Measurements from ENCODE around the gene AADACL4. TPM values are rescaled to one million over a fixed set of nuclear protein-coding genes. Genes with fewer than 3 reads are reported as not detected.

AADACL4 gene
- total and polyA plus RNA-seq, 10 of the 15 experiments (the other 5 are each of a cell fraction or from before 2014, with no cell fraction given): not detected

DNA sequence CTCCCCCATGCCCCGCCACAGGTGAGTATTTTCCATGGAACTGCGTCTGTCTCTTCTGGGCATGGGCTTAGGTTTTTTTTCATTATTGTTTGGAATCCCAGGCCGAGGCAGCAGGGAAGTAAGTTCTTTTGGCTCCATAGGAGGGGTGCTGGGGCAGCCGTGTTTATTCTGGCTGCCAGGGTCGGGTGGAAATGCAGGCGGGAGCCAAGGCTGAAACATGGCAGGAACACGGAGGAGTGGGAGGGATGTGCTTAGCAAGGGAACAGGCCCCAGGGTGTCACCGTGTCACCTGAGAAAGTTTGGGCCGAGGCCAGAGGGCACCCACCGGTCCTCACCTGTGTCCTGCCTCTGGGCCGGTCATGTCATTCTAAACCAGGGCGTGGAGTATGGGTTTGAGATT, 21.4 kb upstream of the AADACL4 start:
- intact Hi-C loops (cut with micrococcal nuclease; ENCODE audit: unreplicated experiment) (loop anchor here (10.0 kb wide), 1 partner anchor 498 kb away; no protein-coding TSS in a partner anchor), in situ Hi-C loops (cut with MboI) (loop anchor here (5.0 kb wide), 1 partner anchor 495 kb away; no protein-coding TSS in a partner anchor)
- POLR2A ChIA-PET: no interaction called here
- FAIRE-seq: no peak
- no peaks in the 10 kb centered on the region for H3K79me2 ChIP-seq (ENCODE audit: control insufficient read depth, insufficient read depth, low read length)
- no peaks in the 10 kb centered on the region; the same call in 1 of the 2 replicates for H4K20me1 ChIP-seq (ENCODE audit: control insufficient read depth, insufficient read depth)
- peaks cover 1 to 8% of the 10 kb centered on the region in 2 experiments; a peak in 3 of 4 replicates for H3K27me3 ChIP-seq (replicated peaks in 1 of 2; ENCODE audit: control insufficient read depth in 2 of 2, insufficient read depth in 2 of 2, low read length in 1 of 2)
- H2AFZ ChIP-seq (ENCODE audit: control insufficient read depth, low read depth, low read length): no peak overlapping the region
- no peaks in the 10 kb centered on the region for H3K36me3 ChIP-seq (ENCODE audit: control insufficient read depth in 2 of 2, insufficient read depth in 2 of 2, low read length in 1 of 2)
- WGBS (ENCODE audit: insufficient coverage, insufficient replicate concordance, low lambda C conversion rate, missing lambda C conversion rate): 67% methylated on average over 12 of the region's 12 CpGs
- RAD21 ChIA-PET (ENCODE audit: unreplicated experiment): no interaction called here
- SMC1A ChIA-PET (ENCODE audit: uncharacterized antibody, unreplicated experiment): interaction anchor here (1.4 kb wide), 1 partner anchor 308 kb away, joined by 5 read pairs; no protein-coding TSS in a partner anchor
- no peak overlapping the region for H3K27ac ChIP-seq (ENCODE audit: control insufficient read depth, insufficient read depth)
- H3K4me2 ChIP-seq (ENCODE audit: control insufficient read depth, insufficient read depth): no peak overlapping the region
- ATAC-seq: no peak
- no peaks in the 10 kb centered on the region for H3K9me3 ChIP-seq (replicated peaks; ENCODE audit: control insufficient read depth, insufficient read depth, low read length)
- H3K9ac ChIP-seq (ENCODE audit: control insufficient read depth, insufficient read depth, low read length): no peak overlapping the region
- no peak for DNase-seq (ENCODE audit: low read depth, low spot score)
- peaks cover 19% of the 10 kb centered on the region for H3K4me1 ChIP-seq (ENCODE audit: control insufficient read depth, insufficient read depth, low read length)
- TF ChIP-seq FOXM1 (IDR thresholded peaks at IDR 0.05; ENCODE audit: low read depth, low read length) (no peak), POLR2AphosphoS5 (IDR thresholded peaks at IDR 0.05; ENCODE audit: low read length) (no peak), NFYB (IDR thresholded peaks at IDR 0.05; ENCODE audit: insufficient read depth, low read depth, low read length) (no peak), ZNF622 (IDR thresholded peaks at IDR 0.05) (no peak), SIN3A (IDR thresholded peaks at IDR 0.05; ENCODE audit: low read depth, low read length) (no peak)
- no TSS peak for BruUV-seq (replicated peaks)
- H3K4me3 ChIP-seq: no peak overlapping the region
- CTCF ChIA-PET: interaction anchor here (1.0 to 6.1 kb wide), 4 partner anchors 20 to 1636 kb away, joined by 3 to 47 read pairs (median 26); no protein-coding TSS in a partner anchor

GRCh38 chr1:12625276-12625675, 18.6 kb upstream of the AADACL4 start:
- no peak overlapping the region for H3K9ac ChIP-seq (ENCODE audit: control insufficient read depth, insufficient read depth, low read length)
- FAIRE-seq (no peak), DNase-seq (ENCODE audit: low read depth, low spot score) (no peak), ATAC-seq (no peak)
- no peaks in the 10 kb centered on the region for H3K79me2 ChIP-seq (ENCODE audit: control insufficient read depth, insufficient read depth, low read length)
- POLR2A ChIA-PET: no interaction called here
- RAD21 ChIA-PET (ENCODE audit: unreplicated experiment): no interaction called here
- SMC1A ChIA-PET (ENCODE audit: uncharacterized antibody, unreplicated experiment): no interaction called here
- no peak overlapping the region for H3K4me3 ChIP-seq
- H3K27me3 ChIP-seq (replicated peaks in 1 of 2; ENCODE audit: control insufficient read depth in 2 of 2, insufficient read depth in 2 of 2, low read length in 1 of 2): no peaks in the 10 kb centered on the region; a peak in 2 of 4 replicates
- CTCF ChIA-PET: no interaction called here
- no peaks in the 10 kb centered on the region for H4K20me1 ChIP-seq (ENCODE audit: control insufficient read depth, insufficient read depth)
- in situ Hi-C loops (cut with MboI): no loop called here
- no peaks in the 10 kb centered on the region for H3K9me3 ChIP-seq (replicated peaks; ENCODE audit: control insufficient read depth, insufficient read depth, low read length)
- H3K27ac ChIP-seq (ENCODE audit: control insufficient read depth, insufficient read depth): no peak overlapping the region
- no peak overlapping the region for H2AFZ ChIP-seq (ENCODE audit: control insufficient read depth, low read depth, low read length)
- 21% methylated on average over 6 of the region's 6 CpGs for WGBS (ENCODE audit: insufficient coverage, insufficient replicate concordance, low lambda C conversion rate, missing lambda C conversion rate)
- H3K4me2 ChIP-seq (ENCODE audit: control insufficient read depth, insufficient read depth): no peak overlapping the region
- intact Hi-C loops (cut with micrococcal nuclease; ENCODE audit: unreplicated experiment): loop anchor here (10.0 kb wide), 1 partner anchor 500 kb away; no protein-coding TSS in a partner anchor
- peaks cover 5% of the 10 kb centered on the region for H3K4me1 ChIP-seq (ENCODE audit: control insufficient read depth, insufficient read depth, low read length)
- no TSS peak for BruUV-seq (replicated peaks)
- no peaks in the 10 kb centered on the region for H3K36me3 ChIP-seq (ENCODE audit: control insufficient read depth in 2 of 2, insufficient read depth in 2 of 2, low read length in 1 of 2)
- TF ChIP-seq ZNF217 (IDR thresholded peaks at IDR 0.05): no peak
- TF ChIP-seq, protein P1, sequence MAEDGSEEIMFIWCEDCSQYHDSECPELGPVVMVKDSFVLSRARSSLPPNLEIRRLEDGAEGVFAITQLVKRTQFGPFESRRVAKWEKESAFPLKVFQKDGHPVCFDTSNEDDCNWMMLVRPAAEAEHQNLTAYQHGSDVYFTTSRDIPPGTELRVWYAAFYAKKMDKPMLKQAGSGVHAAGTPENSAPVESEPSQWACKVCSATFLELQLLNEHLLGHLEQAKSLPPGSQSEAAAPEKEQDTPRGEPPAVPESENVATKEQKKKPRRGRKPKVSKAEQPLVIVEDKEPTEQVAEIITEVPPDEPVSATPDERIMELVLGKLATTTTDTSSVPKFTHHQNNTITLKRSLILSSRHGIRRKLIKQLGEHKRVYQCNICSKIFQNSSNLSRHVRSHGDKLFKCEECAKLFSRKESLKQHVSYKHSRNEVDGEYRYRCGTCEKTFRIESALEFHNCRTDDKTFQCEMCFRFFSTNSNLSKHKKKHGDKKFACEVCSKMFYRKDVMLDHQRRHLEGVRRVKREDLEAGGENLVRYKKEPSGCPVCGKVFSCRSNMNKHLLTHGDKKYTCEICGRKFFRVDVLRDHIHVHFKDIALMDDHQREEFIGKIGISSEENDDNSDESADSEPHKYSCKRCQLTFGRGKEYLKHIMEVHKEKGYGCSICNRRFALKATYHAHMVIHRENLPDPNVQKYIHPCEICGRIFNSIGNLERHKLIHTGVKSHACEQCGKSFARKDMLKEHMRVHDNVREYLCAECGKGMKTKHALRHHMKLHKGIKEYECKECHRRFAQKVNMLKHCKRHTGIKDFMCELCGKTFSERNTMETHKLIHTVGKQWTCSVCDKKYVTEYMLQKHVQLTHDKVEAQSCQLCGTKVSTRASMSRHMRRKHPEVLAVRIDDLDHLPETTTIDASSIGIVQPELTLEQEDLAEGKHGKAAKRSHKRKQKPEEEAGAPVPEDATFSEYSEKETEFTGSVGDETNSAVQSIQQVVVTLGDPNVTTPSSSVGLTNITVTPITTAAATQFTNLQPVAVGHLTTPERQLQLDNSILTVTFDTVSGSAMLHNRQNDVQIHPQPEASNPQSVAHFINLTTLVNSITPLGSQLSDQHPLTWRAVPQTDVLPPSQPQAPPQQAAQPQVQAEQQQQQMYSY (CRISPR knock-in tag; IDR thresholded peaks at IDR 0.05): no peak
- no peak for TF ChIP-seq LARP7 (IDR thresholded peaks at IDR 0.05)
- no peak for TF ChIP-seq CBX3 (IDR thresholded peaks at IDR 0.05; ENCODE audit: borderline replicate concordance, low read depth)
- no peak for TF ChIP-seq JUNB (IDR thresholded peaks at IDR 0.05)
- no peak for TF ChIP-seq ATF2 (IDR thresholded peaks at IDR 0.05; ENCODE audit: low read length)
- TF ChIP-seq MEF2B (IDR thresholded peaks at IDR 0.05; ENCODE audit: partially characterized antibody, poor library complexity, severe bottlenecking): no peak
- no peak for TF ChIP-seq TARDBP (IDR thresholded peaks at IDR 0.05; ENCODE audit: borderline replicate concordance)

Measured in GM12878 (cell line).